ENCODE data around the gene ITPRID2.
"Not testable (repeated sequence)": the region's sequence is repeated elsewhere in the genome, so short reads cannot be mapped to it uniquely, and the experiment has no call there.

Gene ITPRID2

DNA sequence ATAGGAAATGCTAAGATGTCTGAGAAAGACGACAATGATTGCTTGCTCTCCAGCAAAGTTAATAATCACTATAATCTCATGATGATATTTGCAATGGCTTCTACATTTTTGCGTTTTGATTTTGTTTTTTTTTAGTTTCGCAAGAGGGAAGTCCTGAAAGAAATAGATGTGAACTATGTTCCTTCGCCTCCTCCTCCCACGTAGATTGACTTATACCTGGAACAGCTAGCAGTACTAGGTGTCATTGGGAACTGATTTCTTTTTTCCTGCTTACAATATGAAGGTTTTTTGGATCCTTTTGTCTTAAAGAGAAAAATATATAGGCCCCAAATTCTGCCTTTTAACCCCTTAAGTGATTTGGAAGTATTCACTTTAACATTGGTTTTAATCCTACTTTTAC, 26.7 kb downstream of the ITPRID2 start:
- DNase-seq: no peak

GRCh38 chr2:181923121-181923520, 31.6 kb downstream of the ITPRID2 start:
- no peak for DNase-seq

- DNase-seq: no peak
These were observed 32.8 kb downstream of the ITPRID2 start for GRCh38 chr2:181924336-181924735.

DNA sequence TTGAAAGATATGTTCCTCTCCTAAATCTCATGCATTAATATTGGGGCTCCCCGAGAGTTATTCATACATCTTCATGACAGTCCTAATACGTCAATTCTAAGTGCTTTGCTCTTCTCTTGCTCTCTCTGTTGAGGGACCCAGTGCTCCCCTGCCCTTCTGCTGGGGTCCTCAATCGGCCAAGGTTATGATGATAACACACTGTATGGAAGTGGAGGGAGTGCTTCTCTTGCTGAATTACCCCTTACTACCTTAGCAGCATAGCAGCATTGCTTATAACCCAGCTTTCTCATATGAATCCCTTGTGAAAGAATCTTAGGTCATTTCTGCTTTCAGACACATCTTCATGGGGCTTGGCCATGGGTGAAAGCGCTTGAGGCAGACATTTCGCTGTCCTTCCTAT, 43.2 kb downstream of the ITPRID2 start:
- no peak for DNase-seq

- DNase-seq: no peak
These were observed 45.9 kb downstream of the ITPRID2 start for GRCh38 chr2:181937473-181937872.

GRCh38 chr2:181943411-181944124, 52.0 kb downstream of the ITPRID2 start:
- no peak for DNase-seq

DNA sequence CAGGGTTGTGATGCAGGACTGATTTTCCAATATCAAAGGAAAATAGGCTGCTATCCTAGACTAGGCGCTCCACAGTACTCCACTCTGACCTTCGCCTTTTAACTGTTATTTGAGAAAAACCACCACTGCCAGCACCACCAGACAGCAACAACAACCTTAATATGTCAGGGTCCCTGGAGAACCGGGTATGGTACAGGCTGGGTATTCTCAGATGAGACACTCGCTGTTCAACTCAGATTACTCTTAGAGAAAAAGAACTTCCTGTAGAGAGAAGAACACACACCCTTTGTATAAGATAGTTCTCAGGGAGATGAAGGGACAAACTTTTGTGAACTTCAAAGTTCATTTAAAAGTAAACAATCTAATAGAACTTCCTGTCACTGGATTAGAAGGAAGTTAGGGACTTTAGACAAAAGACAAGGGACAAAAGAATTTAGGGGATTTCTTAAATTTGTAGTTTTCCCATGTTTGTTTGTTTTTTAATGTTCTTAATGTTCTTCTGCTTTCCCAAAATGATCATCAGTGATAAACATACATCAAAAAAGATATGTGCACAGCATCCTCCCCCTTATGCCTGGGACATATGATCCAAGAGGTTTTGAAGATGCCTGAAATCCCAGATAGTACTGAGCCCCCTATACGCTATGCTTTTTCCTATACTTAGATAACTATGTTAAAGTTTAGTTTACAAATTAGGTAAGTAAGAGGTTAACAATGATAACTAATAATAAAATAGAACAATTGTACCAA, 52.8 kb downstream of the ITPRID2 start:
- no peak for DNase-seq

- no peak for DNase-seq
These were observed 53.4 kb downstream of the ITPRID2 start for GRCh38 chr2:181944914-181945291.

DNA sequence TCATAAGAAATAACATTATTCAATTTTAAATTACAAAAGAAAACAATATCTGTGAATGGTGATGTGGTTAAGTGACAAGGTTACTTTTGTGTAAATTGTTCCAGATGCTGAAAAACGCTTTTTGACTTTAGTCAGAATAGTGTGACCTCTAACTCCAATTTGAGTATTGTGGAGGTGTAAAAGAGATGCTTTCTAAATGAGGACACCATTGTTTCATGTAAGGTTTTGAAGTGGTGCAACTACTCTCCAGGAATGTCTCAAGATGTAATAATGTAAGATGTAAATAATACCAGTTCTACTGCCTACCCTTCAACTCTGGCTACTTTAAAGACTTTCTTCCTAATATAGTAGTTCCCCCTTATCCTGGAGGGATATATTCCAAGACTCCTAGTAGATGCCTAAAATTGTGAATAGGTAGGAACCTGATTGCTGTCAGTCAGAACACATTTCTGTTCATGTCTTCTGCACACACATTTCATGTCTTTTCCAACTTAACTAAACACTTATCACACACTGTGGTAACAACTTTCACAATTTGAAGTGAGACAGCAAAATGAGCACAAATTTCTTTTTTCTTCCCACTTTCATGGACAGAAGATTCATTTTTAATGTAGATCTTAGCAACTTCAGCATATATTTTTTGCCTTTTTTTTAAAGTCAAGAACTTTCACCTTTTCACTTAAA, 55.1 kb downstream of the ITPRID2 start:
- no peak for DNase-seq

GRCh38 chr2:181947273-181947672, 55.7 kb downstream of the ITPRID2 start:
- no peak for DNase-seq

DNA sequence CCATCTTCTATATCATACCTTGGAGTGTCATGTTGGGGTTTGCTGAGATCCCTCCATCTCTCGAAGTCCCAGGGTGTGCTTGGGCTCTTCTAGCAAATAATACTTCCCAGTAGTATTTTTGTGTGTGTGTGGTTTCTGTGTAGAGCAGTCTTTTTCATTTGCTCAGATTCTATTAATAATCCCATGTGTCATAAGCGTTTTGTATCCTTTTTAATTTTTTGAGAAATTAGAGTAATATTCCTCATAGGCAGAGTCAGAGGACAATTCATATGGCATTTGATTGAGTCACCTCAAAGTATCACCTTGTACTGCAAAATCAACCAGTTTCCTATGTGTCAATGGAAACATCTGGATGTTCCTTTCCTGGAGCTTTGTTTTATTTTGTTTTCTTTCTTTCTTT, 56.7 kb downstream of the ITPRID2 start:
- DNase-seq: no peak

DNA sequence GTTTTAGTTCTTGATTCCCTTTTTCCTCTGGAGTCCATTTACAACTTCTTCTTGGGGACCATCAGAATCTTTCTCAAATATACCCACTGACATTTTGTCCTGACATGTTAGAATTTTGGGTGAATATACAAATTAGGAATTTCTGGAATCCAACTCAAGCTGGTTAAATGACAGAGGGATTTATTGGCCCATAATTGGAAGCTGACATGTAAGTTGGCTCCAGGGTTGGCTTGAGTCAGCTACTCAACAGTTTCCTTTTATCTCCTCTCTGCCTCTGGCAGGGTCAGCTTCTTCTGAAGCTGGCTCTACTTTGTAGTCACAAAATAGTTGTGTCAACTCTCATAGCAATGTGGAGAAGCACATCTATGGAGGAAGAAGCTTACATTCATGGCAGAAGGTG, 57.5 kb downstream of the ITPRID2 start:
- DNase-seq: no peak

DNA sequence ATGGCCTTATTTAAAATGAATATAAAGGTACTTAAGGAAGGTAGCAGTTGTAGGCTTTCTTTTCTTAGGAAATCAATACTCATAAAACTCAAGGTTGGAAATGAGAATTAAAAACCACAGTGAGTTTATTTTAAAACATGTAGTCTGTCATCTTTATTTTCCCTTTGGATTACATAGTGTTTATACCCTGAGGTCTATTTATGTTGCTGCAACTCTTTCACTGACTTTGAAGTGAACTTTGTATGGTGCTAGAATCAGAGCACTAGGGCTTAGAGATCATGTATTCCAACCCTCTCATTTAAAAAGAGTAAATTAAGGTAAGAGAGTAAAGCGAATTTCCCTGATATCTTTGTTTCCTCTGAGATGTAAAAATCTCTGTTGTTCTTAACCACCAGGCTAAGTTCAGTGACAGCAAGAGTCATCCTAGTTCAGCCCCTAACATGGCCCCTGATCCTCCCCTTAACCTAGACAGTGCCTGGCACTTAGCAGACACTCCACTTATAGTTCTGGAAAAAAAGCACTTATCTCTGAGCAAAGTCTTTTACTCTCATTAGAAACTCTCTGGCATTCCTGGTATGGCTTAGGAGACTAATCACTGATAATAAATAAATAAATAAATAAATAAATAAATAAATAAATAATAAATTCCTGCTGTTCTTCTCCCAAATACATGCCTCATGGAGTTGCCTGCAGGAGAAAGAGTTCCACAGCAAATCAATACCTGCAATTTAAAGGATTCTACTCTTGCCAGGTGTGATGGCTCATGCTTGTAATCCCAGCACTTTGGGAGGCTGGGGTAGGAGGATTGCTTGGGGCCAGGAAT, 61.1 kb downstream of the ITPRID2 start:
- no peak for DNase-seq

DNA sequence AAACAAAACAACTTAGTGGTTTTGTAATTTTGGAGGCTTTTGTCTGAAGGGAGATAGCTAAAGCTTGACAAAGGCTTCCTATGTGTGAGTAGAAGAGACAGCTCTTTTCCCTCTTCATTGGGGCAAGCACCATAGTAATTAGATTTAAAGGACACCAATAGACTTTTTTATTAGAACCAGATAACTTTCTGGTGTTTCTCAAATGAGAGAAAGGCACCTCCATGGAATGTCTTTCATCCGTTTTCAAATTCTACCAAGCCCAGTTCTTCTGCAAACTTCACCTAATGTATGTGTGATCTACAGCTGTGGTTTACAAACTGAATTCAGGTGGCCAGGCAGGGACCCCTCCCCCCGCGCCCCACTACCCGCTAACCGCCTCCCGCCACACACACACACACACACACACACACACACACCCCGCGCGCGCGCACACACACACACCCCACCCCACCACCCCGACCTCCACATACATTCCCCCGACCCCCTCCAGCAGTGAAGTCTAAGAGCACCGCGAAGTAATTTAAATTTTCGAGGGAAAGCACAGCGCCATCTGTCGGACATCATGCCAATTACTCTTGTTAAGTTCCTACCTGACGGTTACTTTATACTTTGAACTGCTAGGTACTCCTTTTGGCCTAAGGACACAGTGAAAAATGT, 62.5 kb downstream of the ITPRID2 start:
- peak; percentile 74 for DNase-seq

GRCh38 chr2:181954538-181954883, 63.0 kb downstream of the ITPRID2 start:
- no peak for DNase-seq

DNA sequence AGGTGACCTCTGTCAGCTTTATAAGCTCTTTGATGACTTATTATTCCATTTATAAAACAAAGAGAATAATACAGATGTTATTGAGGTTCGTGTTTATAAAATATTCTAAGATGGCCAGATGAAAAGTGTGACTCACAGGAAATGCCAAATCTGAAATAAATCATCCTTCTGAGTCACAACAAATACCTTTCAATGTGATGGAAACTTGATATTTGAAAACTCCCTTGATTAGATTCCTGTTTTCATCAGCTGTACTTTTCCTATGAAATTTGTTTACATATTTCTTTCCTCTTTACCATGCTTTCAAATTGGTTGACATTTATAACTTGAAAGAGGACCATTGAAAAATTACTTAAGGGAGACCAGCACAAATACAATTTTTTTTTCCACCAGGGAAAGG, 63.5 kb downstream of the ITPRID2 start:
- no peak for DNase-seq

DNA sequence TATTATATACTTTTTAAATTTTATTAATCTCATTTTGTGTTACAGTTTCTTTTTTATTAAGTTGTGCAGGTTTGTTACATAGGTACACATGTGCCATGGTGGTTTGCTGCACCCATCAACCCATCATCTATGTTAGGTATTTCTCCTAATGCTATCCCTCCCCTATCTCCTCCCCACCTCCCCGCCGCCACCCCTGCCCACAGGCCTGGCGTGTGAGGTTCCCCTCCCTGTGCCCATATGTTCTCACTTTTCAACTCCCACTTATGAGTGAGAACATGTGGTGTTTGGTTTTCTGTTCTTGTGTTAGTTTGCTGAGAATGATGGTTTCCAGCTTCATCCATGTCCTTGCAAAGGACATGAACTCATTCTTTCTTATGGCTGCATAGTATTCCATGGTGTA, 64.3 kb downstream of the ITPRID2 start:
- not testable (repeated sequence) for DNase-seq

- no peak for DNase-seq
These were observed 66.1 kb downstream of the ITPRID2 start for GRCh38 chr2:181957668-181958067.

GRCh38 chr2:181958726-181959125, 67.2 kb downstream of the ITPRID2 start:
- no peak for DNase-seq

GRCh38 chr2:181959508-181959907, 68.0 kb downstream of the ITPRID2 start:
- no peak for DNase-seq

DNA sequence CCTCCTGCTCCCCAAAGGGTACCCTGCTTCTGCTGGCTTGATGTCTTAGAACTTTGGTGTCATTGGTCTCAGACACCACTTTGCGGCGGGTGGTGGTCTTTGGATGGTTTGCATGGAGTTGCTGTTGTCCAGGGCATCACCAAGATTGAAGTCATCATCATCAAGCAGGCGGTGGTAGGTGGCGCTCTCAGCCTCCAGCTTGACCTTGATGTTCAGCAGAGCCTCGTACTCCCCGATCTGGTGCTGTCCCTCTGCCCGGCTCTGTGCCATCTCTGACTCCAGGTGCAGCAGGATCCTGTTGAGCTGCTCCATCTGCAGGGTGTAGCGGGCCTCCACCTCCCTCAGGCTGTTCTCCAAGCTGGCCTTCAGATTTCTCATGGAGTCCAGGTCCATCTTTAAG, 69.6 kb downstream of the ITPRID2 start:
- DNase-seq: not testable (repeated sequence)

DNA sequence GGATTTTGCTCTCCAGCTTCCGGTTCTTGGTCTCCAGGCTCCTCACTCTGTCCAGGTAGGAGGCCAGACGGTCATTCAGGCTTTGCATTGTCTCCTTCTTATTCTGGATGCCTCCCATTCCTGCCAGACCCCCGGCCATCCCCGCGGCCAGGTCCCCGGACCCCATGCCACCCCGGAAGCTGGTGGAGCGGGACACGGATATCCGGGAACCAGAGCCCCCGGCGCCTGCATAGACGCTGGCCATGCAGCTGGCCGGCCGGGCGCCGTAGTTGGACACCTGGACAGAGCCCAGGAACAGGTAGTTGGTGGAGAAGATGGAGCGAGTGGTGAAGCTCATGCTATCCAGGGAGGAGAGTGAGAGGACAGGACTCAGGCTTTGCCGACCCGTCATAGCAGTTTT, 70.6 kb downstream of the ITPRID2 start:
- no peak for DNase-seq
